IMR-90 (cell line): ENCODE results near the gene EME2. TPM values are rescaled to one million over a fixed set of nuclear protein-coding genes. Genes with fewer than 3 reads are reported as not detected.

Source experiments
- ATAC-seq: fragments of 200-7000 bp; cut with Tn5 transposase; 2 replicates; pipeline ENCODE4 v1.9.1; 2020; ENCODE audit warnings: low read depth, mild to moderate bottlenecking, moderate library complexity
- BruUV-seq: library from RNA; stranded (reverse); fragments of 400-500 nt; replicated peaks from 2 replicates; lab custom pipeline; 2021; lab: Mats Ljungman, UMichigan
- CTCF ChIA-PET: fragments of 300-600 bp; formaldehyde crosslinking; extraction: SDS; loops from one replicate; lab custom pipeline; 2021; ENCODE audit warnings: antibody characterized with exemption; lab: Yijun Ruan, JAX
- POLR2A ChIA-PET: fragments of 300-600 bp; sonication (Branson Sonifier 250); formaldehyde crosslinking; loops from one replicate; lab custom pipeline; 2022; ENCODE audit warnings: antibody characterized with exemption; ENCODE audit not compliant: unreplicated experiment; lab: Charles Lee
- DNase-seq: peaks from one replicate; pipeline ENCODE4 v3.0.0; 2013
- H2AFZ ChIP-seq: replicated peaks from 2 replicates; pipeline ENCODE3; 2013; ENCODE audit warnings: low read length, mild to moderate bottlenecking; ENCODE audit not compliant: poor library complexity
- H2AK5ac ChIP-seq: 2 replicates; pipeline ENCODE4 v1.6.1; 2013; ENCODE audit warnings: low read depth, low read length, inconsistent platforms
- H2AK9ac ChIP-seq: replicated peaks from 2 replicates; pipeline ENCODE3; 2013; ENCODE audit warnings: mild to moderate bottlenecking, low read depth, low read length, moderate library complexity; ENCODE audit not compliant: poor library complexity
- H2BK120ac ChIP-seq: 2 replicates; pipeline ENCODE4 v1.6.1; 2013; ENCODE audit warnings: low read depth, low read length, inconsistent platforms
- H2BK15ac ChIP-seq: 3 replicates; pipeline ENCODE4 v1.6.1; 2013; ENCODE audit warnings: low read depth, low read length, inconsistent platforms
- H2BK20ac ChIP-seq: 2 replicates; pipeline ENCODE4 v1.6.1; 2013; ENCODE audit warnings: low read depth, mild to moderate bottlenecking, inconsistent platforms, low read length, moderate library complexity
- H2BK5ac ChIP-seq: 2 replicates; pipeline ENCODE4 v1.6.1; 2013; ENCODE audit warnings: mild to moderate bottlenecking, low read depth, low read length, inconsistent platforms; ENCODE audit not compliant: poor library complexity, severe bottlenecking
- H3K14ac ChIP-seq: replicated peaks from 2 replicates; pipeline ENCODE4 v1.6.1; 2013; ENCODE audit warnings: low read depth, low read length, inconsistent platforms
- H3K18ac ChIP-seq: 2 replicates; pipeline ENCODE4 v1.6.1; 2013; ENCODE audit warnings: low read depth, low read length, control low read depth
- H3K23ac ChIP-seq: 2 replicates; pipeline ENCODE4 v1.6.1; 2013; ENCODE audit warnings: low read depth, low read length, inconsistent platforms
- H3K27ac ChIP-seq: 2 replicates; pipeline ENCODE4 v1.5.1; 2013; ENCODE audit warnings: mild to moderate bottlenecking, control low read depth, low read length; ENCODE audit not compliant: insufficient read depth
- H3K27me3 ChIP-seq: 2 replicates; pipeline ENCODE4 v1.6.1; 2013; ENCODE audit warnings: low read length; ENCODE audit not compliant: control insufficient read depth, insufficient read depth
- H3K36me3 ChIP-seq: 2 replicates; pipeline ENCODE4 v1.6.1; 2013; ENCODE audit warnings: low read length, mixed read lengths; ENCODE audit not compliant: control insufficient read depth, insufficient read depth
- H3K4ac ChIP-seq: 2 replicates; pipeline ENCODE4 v1.6.1; 2013; ENCODE audit warnings: low read depth, low read length, inconsistent platforms
- H3K4me1 ChIP-seq: 2 replicates; pipeline ENCODE4 v1.6.1; 2013; ENCODE audit warnings: low read length, mixed read lengths; ENCODE audit not compliant: control insufficient read depth, insufficient read depth
- H3K4me2 ChIP-seq: 2 replicates; pipeline ENCODE4 v1.6.1; 2013; ENCODE audit warnings: low read depth, mild to moderate bottlenecking, control low read depth, low read length, moderate library complexity
- H3K4me3 ChIP-seq: 2 replicates; pipeline ENCODE4 v1.5.1; 2013; ENCODE audit warnings: low read depth, mild to moderate bottlenecking, control low read depth, low read length, moderate library complexity; ENCODE audit not compliant: insufficient read depth
- H3K56ac ChIP-seq: 2 replicates; pipeline ENCODE4 v1.6.1; 2013; ENCODE audit warnings: low read length, inconsistent platforms; ENCODE audit not compliant: insufficient read depth; ENCODE audit errors: extremely low read depth
- H3K79me1 ChIP-seq, 2 experiments: 2 replicates each; pipeline ENCODE4 v1.6.1; 2013; ENCODE audit warnings: low read length in 2 of 2, inconsistent platforms in 1 of 2, low read depth in 1 of 2
- H3K9ac ChIP-seq: 2 replicates; pipeline ENCODE4 v1.6.1; 2013; ENCODE audit warnings: low read depth, low read length, control low read depth
- H3K9me1 ChIP-seq: 2 replicates; pipeline ENCODE4 v1.6.1; 2013; ENCODE audit warnings: low read length, inconsistent platforms; ENCODE audit not compliant: insufficient read depth
- H3K9me3 ChIP-seq: 2 replicates; pipeline ENCODE4 v1.6.1; 2013; ENCODE audit warnings: low read length; ENCODE audit not compliant: control insufficient read depth, insufficient read depth
- H4K20me1 ChIP-seq: 2 replicates; pipeline ENCODE4 v1.6.1; 2013; ENCODE audit warnings: low read length, inconsistent platforms; ENCODE audit not compliant: insufficient read depth
- H4K5ac ChIP-seq: 2 replicates; pipeline ENCODE4 v1.6.1; 2013; ENCODE audit warnings: mild to moderate bottlenecking, low read depth, low read length, control low read depth
- H4K8ac ChIP-seq, 2 experiments: 2 replicates each; pipeline ENCODE4 v1.6.1; 2013; ENCODE audit warnings: low read depth in 2 of 2, low read length in 2 of 2, control low read depth in 1 of 2, inconsistent platforms in 1 of 2
- H4K91ac ChIP-seq: 2 replicates; pipeline ENCODE4 v1.6.1; 2013; ENCODE audit warnings: low read depth, low read length, inconsistent platforms; ENCODE audit not compliant: insufficient read depth
- CEBPB ChIP-seq: IDR thresholded peaks from 2 replicates; pipeline ENCODE4 v1.6.1; 2012; ENCODE audit warnings: low read depth, low read length, improper control_type of control experiment
- CHD1 ChIP-seq: IDR thresholded peaks from 2 replicates; pipeline ENCODE4 v1.6.1; 2012; ENCODE audit warnings: low read depth, low read length, improper control_type of control experiment
- WGBS, 2 experiments: methylation state at CpG; one replicate each; pipeline versions ENCODE4 v1.1.5 to v1.1.7; 2013; ENCODE audit warnings: missing lambda C conversion rate in 2 of 2; ENCODE audit not compliant: insufficient read length in 1 of 2; ENCODE audit errors: extremely low coverage in 2 of 2; 5-methylcytosine and 5-hydroxymethylcytosine counted together
- dilution Hi-C: fragments of 300-500 bp; cut with HindIII; formaldehyde crosslinking; loops from one replicate; pipeline ENCODE4 v1.14.3; 2018; ENCODE audit warnings: low sequenced_read_pairs; ENCODE audit not compliant: unreplicated experiment
- in situ Hi-C: fragments of 300-500 bp; cut with MboI; formaldehyde crosslinking; loops from 3 replicates; pipeline ENCODE4 v1.14.3; 2019; ENCODE audit warnings: low sequenced_read_pairs, inconsistent platforms, mixed read lengths
- intact Hi-C: fragments of 100-400 bp; cut with micrococcal nuclease; formaldehyde crosslinking; loops from 2 replicates; pipeline ENCODE4 v1.10.0; 2022
- polyA plus RNA-seq, 3 experiments: library from polyadenylated mRNA; depleted of rRNA; stranded (reverse); fragments of >200 nt; gene quantifications; 2 replicates each; pipeline ENCODE4 v1.2.3, GENCODE V29; 2012; ENCODE audit warnings: low replicate concordance in 1 of 3
- total RNA-seq: library from RNA; depleted of rRNA; stranded (reverse); fragments of >200 nt; gene quantifications from 2 replicates; pipeline ENCODE4 v1.2.3, GENCODE V29; 2012
- TF ChIP-seq, protein P1 (sequence below): fragments of 150-350 bp; IDR thresholded peaks from 2 replicates; pipeline ENCODE4 v1.6.1; 2017; ENCODE audit warnings: mild to moderate bottlenecking, antibody characterized with exemption, low read length, low read depth

EME2 gene
- total and polyA plus RNA-seq, 2 of the 4 experiments (the other 2 are of a cell fraction), result 1.3 to 9.6 TPM

DNA sequence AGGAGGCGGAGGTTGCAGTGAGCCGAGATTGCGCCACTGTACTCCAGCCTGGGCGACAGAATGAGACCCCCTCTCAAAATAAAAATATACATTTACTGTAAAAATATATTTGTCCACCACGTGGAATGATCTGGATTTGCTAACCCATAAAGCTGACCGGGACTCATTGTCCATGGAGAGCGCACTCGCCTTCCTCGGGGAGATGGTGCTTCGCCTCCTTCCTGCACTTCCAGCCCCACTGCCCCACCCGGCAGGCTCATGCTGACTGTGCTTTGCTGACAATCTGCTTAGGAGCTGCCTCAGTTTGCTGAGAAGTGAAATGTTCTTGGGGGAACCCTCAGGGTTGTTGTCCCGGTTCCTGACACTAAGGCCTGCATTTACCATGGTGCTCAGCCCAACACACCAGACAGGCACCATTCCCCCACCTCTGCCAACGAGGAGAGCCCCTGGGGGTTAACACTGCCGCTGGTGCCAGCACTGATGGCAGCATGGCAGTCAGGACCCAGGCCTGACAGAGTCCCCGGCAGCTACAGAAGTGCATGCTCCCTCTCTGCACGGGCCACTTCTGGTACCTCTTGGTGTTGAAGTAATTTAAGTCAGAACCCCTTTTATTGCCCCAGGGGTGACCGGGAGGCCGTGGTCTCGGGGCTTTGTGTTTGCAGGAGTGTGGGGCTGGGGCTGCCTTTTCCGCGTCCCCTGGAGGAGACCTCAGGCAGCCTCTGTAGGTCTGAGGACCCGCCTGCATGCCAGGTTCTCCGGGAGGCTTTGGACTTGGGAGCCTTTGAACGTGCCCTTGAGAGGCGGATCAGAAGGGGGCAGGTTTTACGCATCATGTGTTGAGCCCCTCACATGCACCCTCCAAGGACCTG lies 12.6 kb downstream of the EME2 start (continued):
- TF ChIP-seq, protein P1, sequence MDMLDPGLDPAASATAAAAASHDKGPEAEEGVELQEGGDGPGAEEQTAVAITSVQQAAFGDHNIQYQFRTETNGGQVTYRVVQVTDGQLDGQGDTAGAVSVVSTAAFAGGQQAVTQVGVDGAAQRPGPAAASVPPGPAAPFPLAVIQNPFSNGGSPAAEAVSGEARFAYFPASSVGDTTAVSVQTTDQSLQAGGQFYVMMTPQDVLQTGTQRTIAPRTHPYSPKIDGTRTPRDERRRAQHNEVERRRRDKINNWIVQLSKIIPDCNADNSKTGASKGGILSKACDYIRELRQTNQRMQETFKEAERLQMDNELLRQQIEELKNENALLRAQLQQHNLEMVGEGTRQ, result no peak

DNA sequence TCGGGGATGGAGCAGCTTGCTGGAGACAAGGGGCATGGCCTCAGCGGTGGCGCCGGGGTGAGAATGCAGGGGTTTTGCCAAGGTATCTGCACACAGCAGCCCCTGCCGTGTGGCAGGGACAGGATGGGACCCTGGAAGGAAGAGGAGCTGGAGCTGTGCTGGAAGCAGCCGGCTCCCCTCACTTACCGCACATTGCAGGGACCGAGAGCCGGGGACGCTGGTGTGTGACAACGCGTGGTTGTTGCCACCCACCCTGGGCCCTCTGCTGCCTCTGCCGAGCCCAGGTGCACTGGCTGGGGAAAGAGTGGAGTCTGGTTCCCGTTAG lies 13.2 kb downstream of the EME2 start:
- H3K18ac ChIP-seq, result no peak overlapping the region
- no peak overlapping the region for H4K8ac ChIP-seq
- H2AFZ ChIP-seq, result no peak overlapping the region
- TF ChIP-seq CEBPB (no peak), CHD1 (no peak)
- H2BK20ac ChIP-seq, result no peak overlapping the region
- H3K4me1 ChIP-seq, result peaks cover 3% of the 10 kb centered on the region; the same call in 1 of the 2 replicates
- no peak overlapping the region for H2BK120ac ChIP-seq
- H3K14ac ChIP-seq, result no peak overlapping the region
- ChIA-PET CTCF (no interaction called here), POLR2A (no interaction called here)
- H2AK9ac ChIP-seq, result no peak overlapping the region
- 98% methylated on average over 5 of the region's 14 CpGs; no CpG with 5 or more reads in 1 of the 2 experiments for WGBS, 2 experiments
- H3K23ac ChIP-seq, result no peak overlapping the region
- no peak overlapping the region for H3K4ac ChIP-seq
- dilution Hi-C loops, result no loop called here
- no peaks in the 10 kb centered on the region for H3K27me3 ChIP-seq
- H3K79me1 ChIP-seq, result peaks cover 12 to 51% of the 10 kb centered on the region in 2 experiments
- ATAC-seq (no peak), DNase-seq (no peak)
- H2BK15ac ChIP-seq, result no peak overlapping the region
- H3K56ac ChIP-seq, result no peak overlapping the region
- peaks cover 32% of the 10 kb centered on the region for H3K36me3 ChIP-seq
- H3K9ac ChIP-seq, result no peak overlapping the region
- H3K27ac ChIP-seq, result no peak overlapping the region
- no peak overlapping the region for H4K91ac ChIP-seq
- H3K9me1 ChIP-seq, result peaks cover 7% of the 10 kb centered on the region; the same call in 1 of the 2 replicates
- BruUV-seq, result no TSS peak
- in situ Hi-C loops, result no loop called here
- no peaks in the 10 kb centered on the region for H3K9me3 ChIP-seq
- peaks cover 38% of the 10 kb centered on the region for H4K20me1 ChIP-seq
- no peak overlapping the region for H2BK5ac ChIP-seq
- H3K4me2 ChIP-seq, result no peak overlapping the region
- no peak overlapping the region for H2AK5ac ChIP-seq
- intact Hi-C loops, result no loop called here
- H4K5ac ChIP-seq, result no peak overlapping the region
- no peak overlapping the region for H3K4me3 ChIP-seq
